ENCODE measurements around the gene IARS2. TPM values are rescaled to one million over a fixed set of nuclear protein-coding genes. Genes with fewer than 3 reads are reported as not detected.

IARS2 gene
- total RNA-seq, 1 experiment from 2014 or later, result 104 TPM

- no peak for DNase-seq
- Mint-ChIP-seq H3K9me3 (ENCODE audit: low read depth, unreplicated experiment) (no peaks in the 10 kb centered on the region), H3K4me1 (ENCODE audit: low read depth, unreplicated experiment) (no peaks in the 10 kb centered on the region), H3K27ac (ENCODE audit: unreplicated experiment) (no peak overlapping the region), H3K4me3 (ENCODE audit: low read depth, unreplicated experiment) (no peak overlapping the region), H3K27me3 (ENCODE audit: unreplicated experiment) (no peaks in the 10 kb centered on the region), H3K36me3 (ENCODE audit: insufficient read depth, unreplicated experiment) (no peaks in the 10 kb centered on the region)
- no TSS peak for BruUV-seq (replicated peaks)
- intact Hi-C loops (cut with micrococcal nuclease; ENCODE audit: unreplicated experiment), result loop anchor here (10.0 kb wide), 1 partner anchor 593 kb away; no protein-coding TSS in a partner anchor
- no peak for TF ChIP-seq CTCF (IDR thresholded peaks at IDR 0.05; ENCODE audit: unreplicated experiment)
- CTCF ChIA-PET, result interaction anchor here (1.1 kb wide), 1 partner anchor 7 kb away, joined by 4 read pairs; no protein-coding TSS in a partner anchor
These were observed 88.2 kb downstream of the IARS2 start for GRCh38 chr1:220182111-220182510.

GRCh38 chr1:220182656-220183055, 88.7 kb downstream of the IARS2 start:
- no peaks in the 10 kb centered on the region for H3K36me3 Mint-ChIP-seq (ENCODE audit: insufficient read depth, unreplicated experiment)
- no peaks in the 10 kb centered on the region for H3K4me1 Mint-ChIP-seq (ENCODE audit: low read depth, unreplicated experiment)
- intact Hi-C loops (cut with micrococcal nuclease; ENCODE audit: unreplicated experiment), result loop anchor here (10.0 kb wide), 1 partner anchor 592 kb away; no protein-coding TSS in a partner anchor
- H3K4me3 Mint-ChIP-seq (ENCODE audit: low read depth, unreplicated experiment), result no peak overlapping the region
- DNase-seq, result no peak
- H3K9me3 Mint-ChIP-seq (ENCODE audit: low read depth, unreplicated experiment), result no peaks in the 10 kb centered on the region
- BruUV-seq (replicated peaks), result no TSS peak
- no peaks in the 10 kb centered on the region for H3K27me3 Mint-ChIP-seq (ENCODE audit: unreplicated experiment)
- no peak overlapping the region for H3K27ac Mint-ChIP-seq (ENCODE audit: unreplicated experiment)
- CTCF ChIA-PET, result no interaction called here
- no peak for TF ChIP-seq CTCF (IDR thresholded peaks at IDR 0.05; ENCODE audit: unreplicated experiment)

- H3K4me3 Mint-ChIP-seq (ENCODE audit: low read depth, unreplicated experiment), result no peak overlapping the region
- intact Hi-C loops (cut with micrococcal nuclease; ENCODE audit: unreplicated experiment), result loop anchor here (10.0 kb wide), 1 partner anchor 590 kb away; no protein-coding TSS in a partner anchor
- no peaks in the 10 kb centered on the region for H3K36me3 Mint-ChIP-seq (ENCODE audit: insufficient read depth, unreplicated experiment)
- CTCF ChIA-PET, result no interaction called here
- DNase-seq, result no peak
- BruUV-seq (replicated peaks), result no TSS peak
- no peaks in the 10 kb centered on the region for H3K27me3 Mint-ChIP-seq (ENCODE audit: unreplicated experiment)
- no peak for TF ChIP-seq CTCF (IDR thresholded peaks at IDR 0.05; ENCODE audit: unreplicated experiment)
- no peaks in the 10 kb centered on the region for H3K4me1 Mint-ChIP-seq (ENCODE audit: low read depth, unreplicated experiment)
- H3K9me3 Mint-ChIP-seq (ENCODE audit: low read depth, unreplicated experiment), result no peaks in the 10 kb centered on the region
- no peak overlapping the region for H3K27ac Mint-ChIP-seq (ENCODE audit: unreplicated experiment)
These were observed 90.6 kb downstream of the IARS2 start for GRCh38 chr1:220184506-220184905.

GRCh38 chr1:220186752-220187151, 92.8 kb downstream of the IARS2 start:
- Mint-ChIP-seq H3K4me1 (ENCODE audit: low read depth, unreplicated experiment) (no peaks in the 10 kb centered on the region), H3K9me3 (ENCODE audit: low read depth, unreplicated experiment) (no peaks in the 10 kb centered on the region), H3K36me3 (ENCODE audit: insufficient read depth, unreplicated experiment) (peaks cover 5% of the 10 kb centered on the region), H3K27ac (ENCODE audit: unreplicated experiment) (no peak overlapping the region), H3K27me3 (ENCODE audit: unreplicated experiment) (no peaks in the 10 kb centered on the region), H3K4me3 (ENCODE audit: low read depth, unreplicated experiment) (no peak overlapping the region)
- no peak for TF ChIP-seq CTCF (IDR thresholded peaks at IDR 0.05; ENCODE audit: unreplicated experiment)
- intact Hi-C loops (cut with micrococcal nuclease; ENCODE audit: unreplicated experiment), result loop anchor here (10.0 kb wide), 1 partner anchor 588 kb away; no protein-coding TSS in a partner anchor
- DNase-seq, result no peak
- CTCF ChIA-PET, result interaction anchor here (0.9 kb wide), 1 partner anchor 10 kb away, joined by 3 read pairs; no protein-coding TSS in a partner anchor
- BruUV-seq (replicated peaks), result no TSS peak
